ENCODE measurements around the gene DAB2IP.

Gene DAB2IP

DNA sequence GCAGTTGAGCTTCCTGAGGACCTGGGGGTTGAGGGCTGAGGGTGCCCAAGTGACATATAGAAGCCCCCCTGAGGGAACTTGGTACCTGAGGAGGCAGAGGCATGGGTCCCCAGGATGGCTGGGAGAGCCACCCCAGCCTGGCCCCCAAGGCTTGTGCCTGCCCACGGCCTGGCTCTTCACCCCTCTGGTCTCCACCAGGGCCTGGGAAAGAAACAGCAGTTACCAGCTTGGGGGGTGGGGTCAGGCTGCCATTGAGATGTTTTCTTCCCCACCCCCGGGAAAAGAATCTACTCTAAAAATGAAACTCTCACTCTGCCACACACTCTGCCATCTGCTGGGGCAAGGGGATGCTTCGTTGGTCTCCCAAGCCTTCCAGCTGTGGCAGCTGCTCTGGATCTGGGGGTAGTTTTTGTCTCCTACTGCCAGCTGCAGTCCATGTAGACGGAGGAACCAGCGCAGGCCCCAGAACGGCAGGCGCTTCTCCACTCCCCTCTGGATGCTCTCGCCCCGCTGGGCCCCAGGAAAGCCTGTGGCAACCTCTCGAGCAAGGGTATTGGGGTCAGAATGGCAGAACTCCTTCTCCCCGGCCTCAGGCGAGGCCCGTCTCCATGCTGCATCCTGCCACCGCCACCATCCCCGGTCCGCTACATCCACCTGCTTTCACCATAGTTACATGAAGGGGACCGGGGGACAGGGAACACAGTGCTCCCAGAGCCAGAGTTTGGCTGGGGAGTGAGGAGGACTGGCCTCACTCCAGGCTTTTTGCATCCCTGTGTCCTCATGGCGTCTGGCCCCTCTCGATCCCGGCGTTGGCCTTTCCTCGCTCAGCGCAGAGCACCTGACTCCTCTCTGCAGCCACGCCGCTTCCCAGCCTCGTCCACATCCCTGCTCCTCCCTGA is 123.5 kb downstream of the DAB2IP start:
- no peak for DNase-seq (ENCODE audit: low spot score)
- FAIRE-seq, result no peak

DNA sequence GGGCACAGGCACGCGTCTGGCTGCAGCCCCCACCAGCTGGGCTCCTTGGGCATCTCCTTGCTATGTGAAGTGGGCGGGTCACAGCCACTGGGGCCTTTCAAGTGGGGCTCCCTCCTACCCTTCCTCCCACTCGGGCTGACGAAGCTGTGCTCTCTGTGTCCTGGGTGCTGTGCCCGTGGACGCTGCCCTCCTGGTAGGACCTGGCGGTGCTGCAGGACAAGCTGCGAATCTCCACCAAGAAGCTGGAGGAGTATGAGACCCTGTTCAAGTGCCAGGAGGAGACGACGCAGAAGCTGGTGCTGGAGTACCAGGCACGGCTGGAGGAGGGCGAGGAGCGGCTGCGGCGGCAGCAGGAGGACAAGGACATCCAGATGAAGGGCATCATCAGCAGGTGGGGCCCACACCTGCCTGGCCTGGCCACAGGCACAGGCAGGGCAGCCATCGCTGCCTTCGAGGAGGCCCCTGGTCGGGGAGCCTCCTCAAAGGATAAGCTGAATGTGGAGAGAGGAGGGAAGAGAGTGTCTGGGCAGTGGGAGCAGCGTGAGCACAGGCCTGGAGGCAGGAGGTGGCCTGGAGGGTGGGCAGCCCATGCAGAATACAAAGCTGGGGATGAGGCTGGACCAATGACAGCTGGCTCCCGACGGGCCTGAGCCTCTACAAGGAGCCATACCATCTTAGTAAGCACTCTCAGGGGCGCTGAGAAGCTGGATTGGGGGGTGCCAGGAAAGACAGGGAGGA is 124.7 kb downstream of the DAB2IP start:
- DNase-seq (ENCODE audit: low spot score), result no peak
- FAIRE-seq, result no peak

DNA sequence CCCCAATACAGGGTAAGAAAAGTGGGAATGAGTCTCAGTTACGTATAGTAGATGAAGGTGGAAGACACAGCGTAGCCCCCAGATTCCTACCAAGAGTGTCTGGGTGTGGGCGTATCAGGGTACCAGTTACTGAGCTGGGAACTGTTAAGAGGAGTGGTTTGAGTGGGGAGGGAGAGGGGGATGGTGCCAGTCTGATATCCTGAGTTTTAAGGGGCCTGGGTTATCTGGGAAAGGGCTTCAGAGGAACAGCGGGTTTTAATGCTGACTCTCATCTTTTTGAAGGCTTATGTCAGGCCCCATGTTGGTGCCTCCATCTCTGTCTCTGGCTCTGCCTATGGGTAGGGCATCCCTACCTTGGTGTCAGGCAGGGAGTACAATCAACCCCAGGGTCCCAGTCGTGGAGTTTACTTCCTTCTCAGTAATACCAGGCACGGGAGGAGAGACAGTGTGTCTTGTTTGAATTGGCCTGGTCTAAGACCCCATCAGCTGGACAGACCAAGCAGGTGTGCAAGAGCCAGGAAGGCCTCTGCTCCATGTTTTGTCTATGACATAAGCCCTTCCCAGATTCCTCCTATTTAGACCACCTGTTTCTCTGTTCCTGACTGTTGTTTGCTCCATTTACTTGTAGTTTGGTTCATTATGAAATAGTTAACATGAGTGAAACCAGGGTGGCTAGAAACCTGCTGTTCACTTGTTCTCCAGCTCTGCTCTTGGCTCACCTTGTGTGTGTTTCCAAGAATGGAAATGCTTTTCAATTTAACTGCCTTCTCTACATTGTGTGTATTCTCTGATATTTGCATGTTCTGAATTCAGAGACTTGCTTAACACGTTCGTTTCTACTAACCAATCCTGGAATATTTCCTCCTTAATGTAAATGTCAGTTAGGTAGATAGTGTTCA is 125.6 kb downstream of the DAB2IP start:
- FAIRE-seq, result no peak
- no peak for DNase-seq (ENCODE audit: low spot score)

DNA sequence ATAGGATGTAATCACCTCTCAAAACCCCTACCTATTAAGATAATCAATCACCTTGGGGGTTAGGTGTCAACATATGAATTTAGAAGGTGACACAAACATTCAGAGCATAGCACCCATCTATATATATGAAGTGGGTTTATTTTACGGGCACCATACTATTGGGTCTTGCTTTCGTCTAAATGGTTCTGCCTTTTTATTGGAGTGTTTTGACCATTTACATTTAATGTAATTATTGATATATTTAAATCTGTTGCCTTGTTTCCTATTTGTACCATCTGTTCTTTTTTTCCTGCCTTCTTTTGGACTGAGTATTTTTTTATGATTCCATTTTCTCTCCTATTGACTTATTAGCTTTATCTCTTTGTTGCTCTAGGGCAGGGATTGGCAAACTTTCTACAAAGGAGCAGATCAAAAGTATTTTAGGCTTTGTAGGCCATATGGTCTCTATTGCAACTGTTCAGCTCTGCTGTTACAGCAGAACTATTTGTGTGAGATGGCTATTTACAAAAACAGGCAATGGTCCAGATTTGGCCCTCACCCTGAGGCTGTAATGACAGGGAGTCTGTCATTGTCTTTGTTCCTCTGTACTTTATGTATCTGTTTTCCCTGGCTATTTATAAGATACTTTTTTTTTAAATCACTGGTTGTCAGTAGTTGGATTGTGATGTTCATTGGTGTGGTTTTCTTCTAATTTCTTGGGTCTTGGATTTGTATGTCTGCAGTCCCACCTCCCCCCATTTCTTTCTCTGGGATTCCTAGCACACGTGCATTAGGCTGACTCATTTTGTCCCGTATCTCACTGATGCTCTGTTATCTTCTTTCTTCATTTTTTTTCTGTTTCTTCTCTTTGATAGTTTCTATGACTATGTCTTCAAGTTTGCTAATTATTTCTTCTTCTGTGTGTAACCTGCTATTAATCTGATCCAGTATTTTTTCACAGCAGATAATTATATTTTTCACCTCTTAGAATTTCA is 127.1 kb downstream of the DAB2IP start:
- no peak for FAIRE-seq
- no peak for DNase-seq (ENCODE audit: low spot score)

- DNase-seq (ENCODE audit: low spot score) (no peak), FAIRE-seq (no peak)
These were observed 128.1 kb downstream of the DAB2IP start for GRCh38 chr9:121779381-121780117.

DNA sequence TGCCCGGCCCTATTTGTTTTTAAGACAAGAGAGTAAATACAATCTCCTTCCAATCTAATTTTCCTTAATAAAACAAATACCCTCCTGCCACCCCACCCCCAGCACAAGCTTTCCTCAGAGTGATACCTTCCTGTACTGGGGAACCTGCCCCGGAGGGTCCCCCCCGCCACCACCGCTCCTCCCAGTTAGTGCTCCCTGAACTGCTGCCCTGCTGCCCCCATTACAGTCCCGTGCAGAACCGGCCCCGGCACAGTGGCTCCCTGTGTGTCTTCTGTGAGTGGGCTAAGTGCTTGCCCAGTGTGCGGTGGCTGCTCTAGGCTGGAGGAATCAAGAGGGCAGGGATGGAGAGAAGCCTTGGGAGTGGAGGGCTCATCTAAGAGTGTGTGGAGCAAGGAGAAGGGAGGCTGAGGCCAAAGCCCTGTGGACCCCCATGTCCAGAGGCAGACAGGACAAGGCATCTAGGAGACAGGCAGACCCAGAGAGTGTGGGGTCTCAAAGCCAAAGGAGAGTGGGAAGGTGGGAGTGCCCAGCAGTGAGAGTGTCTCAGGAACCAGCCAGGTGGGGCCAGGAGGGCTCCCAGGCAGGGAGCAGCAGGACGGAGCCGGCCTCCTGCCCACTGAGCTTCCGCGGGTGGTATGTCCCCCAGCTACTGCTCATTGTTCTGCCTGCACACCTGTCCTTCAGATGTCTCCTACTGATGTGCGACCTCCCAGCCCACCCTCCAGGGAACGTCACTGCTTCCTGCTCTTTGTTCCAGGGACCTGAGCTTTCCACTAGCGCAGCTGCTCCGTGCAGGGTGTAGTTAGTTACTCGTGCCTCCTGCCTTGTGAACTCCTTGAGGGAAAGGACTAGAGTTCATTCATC is 129.0 kb downstream of the DAB2IP start:
- DNase-seq (ENCODE audit: low spot score), result no peak
- no peak for FAIRE-seq

DNA sequence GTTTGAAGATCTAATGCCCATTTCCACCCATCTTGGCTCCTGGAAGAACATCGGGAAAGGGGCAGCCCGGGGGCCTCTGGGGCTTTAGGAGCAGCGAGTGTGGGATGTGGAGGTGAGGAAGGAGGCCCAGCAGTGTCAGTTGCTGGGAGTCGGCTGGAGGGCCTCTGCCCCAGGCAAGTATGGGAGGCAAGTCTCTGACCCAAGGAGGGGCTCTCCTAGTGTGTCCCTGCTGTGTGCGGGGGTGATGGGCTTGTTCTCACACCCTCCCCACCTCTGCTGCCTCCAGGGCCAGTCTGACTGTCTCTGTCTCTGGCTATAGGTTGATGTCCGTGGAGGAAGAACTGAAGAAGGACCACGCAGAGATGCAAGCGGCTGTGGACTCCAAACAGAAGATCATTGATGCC is 129.7 kb downstream of the DAB2IP start:
- DNase-seq (ENCODE audit: low spot score) (no peak), FAIRE-seq (no peak)

DNA sequence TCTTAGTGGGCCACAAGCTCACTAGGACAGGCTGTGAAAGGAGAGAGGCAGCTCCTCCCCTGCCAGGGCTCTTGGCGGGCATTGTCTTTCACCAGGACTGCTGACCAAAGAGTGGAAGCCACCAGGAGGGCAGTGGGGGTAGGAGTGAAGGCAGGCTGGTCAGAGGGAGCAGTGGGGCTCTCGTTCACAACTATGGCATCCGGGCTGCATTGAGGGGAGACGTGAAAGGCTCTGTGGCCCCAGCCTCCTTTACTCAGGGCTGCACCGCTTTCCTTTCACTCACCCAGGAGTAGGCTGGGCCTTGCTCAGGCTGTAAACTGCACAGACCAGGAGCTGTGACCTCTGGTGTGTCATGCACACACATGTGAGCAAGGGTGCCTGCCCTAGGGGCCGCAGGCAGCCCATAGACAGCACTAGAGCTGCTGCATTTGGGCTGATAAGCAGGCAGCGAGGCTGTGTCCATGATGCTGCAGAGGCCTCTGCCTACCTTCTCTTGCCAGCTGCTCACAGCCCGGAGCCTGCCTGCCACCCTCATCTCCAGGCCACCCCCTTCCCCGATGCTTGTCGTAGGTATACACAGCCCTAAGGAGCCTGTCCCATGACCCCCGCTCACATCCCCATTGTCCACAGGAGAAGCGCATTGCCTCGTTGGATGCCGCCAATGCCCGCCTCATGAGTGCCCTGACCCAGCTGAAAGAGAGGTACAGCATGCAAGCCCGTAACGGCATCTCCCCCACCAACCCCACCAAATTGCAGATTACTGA is 130.4 kb downstream of the DAB2IP start:
- FAIRE-seq (no peak), DNase-seq (ENCODE audit: low spot score) (no peak)

GRCh38 chr9:121782514-121783110 is 131.2 kb downstream of the DAB2IP start:
- DNase-seq (ENCODE audit: low spot score), result no peak
- no peak for FAIRE-seq

- FAIRE-seq, result no peak
- no peak for DNase-seq (ENCODE audit: low spot score)
These were observed 131.7 kb downstream of the DAB2IP start for GRCh38 chr9:121783111-121783510.

- DNase-seq (ENCODE audit: low spot score) (no peak), FAIRE-seq (no peak)
These were observed 132.4 kb downstream of the DAB2IP start for GRCh38 chr9:121783521-121784507.

- FAIRE-seq (no peak), DNase-seq (ENCODE audit: low spot score) (no peak)
These were observed 133.4 kb downstream of the DAB2IP start for GRCh38 chr9:121784731-121785411.

DNA sequence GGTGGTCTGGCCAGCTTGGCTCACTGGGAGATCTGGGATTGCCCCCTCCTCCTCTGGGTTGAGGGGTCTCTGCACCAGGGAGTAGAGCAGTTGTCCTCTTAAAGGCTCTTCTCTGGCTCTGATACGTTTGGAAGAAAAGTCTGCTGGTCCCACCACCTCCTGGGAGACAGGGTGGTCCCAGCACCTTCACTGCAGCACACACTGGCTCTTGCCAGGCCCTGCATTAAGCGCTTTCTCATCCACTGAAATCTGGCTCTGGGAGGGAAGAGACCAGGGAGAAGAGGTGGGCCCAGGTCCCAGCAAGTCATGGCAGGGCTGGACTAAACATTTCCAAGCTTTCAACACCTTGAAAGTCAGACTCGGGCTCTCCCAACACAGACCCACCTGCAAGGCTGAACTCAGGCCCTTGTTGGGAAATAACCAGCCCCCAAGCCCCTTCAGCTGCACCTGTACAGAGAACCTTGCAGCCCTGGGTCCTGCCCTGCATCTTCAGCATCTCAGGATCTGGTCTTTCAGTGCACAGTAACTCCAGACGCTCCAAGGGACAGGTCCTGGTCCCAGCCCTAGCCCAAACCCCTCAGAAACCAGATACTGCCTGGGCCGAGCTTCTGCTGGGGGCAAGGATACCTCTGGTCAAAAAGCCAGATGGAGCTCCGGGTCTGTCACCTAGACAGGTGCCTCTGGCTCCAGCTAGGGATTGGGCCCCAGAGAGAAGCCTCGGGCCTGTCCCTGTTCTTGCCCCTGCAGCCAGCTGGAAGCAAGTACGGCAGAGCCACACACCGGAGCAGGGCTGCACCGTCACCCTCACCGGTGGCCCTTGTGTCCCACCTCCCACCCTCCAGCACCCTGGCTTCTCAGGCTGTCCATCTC is 134.5 kb downstream of the DAB2IP start:
- FAIRE-seq (no peak), DNase-seq (ENCODE audit: low spot score) (no peak)

GRCh38 chr9:121786543-121786948 is 135.1 kb downstream of the DAB2IP start:
- no peak for DNase-seq (ENCODE audit: low spot score)
- FAIRE-seq, result no peak

DNA sequence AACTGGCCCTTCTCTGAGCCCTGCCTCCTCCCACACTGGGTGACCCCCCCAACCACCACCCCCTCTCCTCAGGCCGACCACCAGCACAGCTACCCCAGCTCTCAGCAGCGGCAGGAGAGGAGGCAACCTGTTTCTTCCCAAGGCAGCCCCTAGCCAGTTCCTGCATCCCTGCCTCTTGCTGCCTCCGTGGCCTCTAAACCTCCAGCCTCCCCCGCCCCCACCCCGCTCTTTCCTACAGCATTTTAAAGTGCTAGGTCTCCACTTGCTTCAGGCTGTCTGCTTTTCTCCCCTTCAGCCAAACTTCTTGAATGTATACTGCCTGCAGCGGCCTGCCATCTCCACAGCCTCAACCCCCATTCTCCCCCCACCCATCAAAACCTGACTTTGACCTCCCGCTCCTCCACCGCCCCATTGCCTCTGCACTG is 135.6 kb downstream of the DAB2IP start:
- FAIRE-seq, result no peak

More for the DNA sequence above, 135.6 kb downstream of the DAB2IP start:
- DNase-seq (ENCODE audit: low spot score), result no peak

Data from RCC 7860 (cell line).